Neuronal stem cell (in vitro differentiated cells): ENCODE data around the gene ZDHHC24.

Source experiments
- DNase-seq: peaks from one replicate; pipeline ENCODE4 v3.0.0-alpha.2; 2013; ENCODE audit warnings: low spot score
- H2AFZ ChIP-seq: one replicate; pipeline ENCODE4 v1.6.1; 2013; ENCODE audit warnings: mild to moderate bottlenecking, low read length, inconsistent platforms
- H2AK5ac ChIP-seq: 2 replicates; pipeline ENCODE4 v1.6.1; 2013; ENCODE audit warnings: low read depth, mild to moderate bottlenecking, inconsistent platforms, low read length, moderate library complexity, mixed read lengths
- H2BK120ac ChIP-seq: 2 replicates; pipeline ENCODE4 v1.6.1; 2013; ENCODE audit warnings: low read depth, mild to moderate bottlenecking, inconsistent platforms, low read length, moderate library complexity, mixed read lengths
- H2BK12ac ChIP-seq: one replicate; pipeline ENCODE4 v1.6.1; 2013; ENCODE audit warnings: low read length, inconsistent platforms
- H2BK15ac ChIP-seq: 2 replicates; pipeline ENCODE4 v1.6.1; 2013; ENCODE audit warnings: mild to moderate bottlenecking, low read length, inconsistent platforms, mixed read lengths
- H2BK5ac ChIP-seq: one replicate; pipeline ENCODE4 v1.6.1; 2013; ENCODE audit warnings: inconsistent platforms, mild to moderate bottlenecking, low read length, moderate library complexity
- H3K14ac ChIP-seq: one replicate; pipeline ENCODE4 v1.6.1; 2013; ENCODE audit warnings: low read length, inconsistent platforms
- H3K18ac ChIP-seq: 2 replicates; pipeline ENCODE4 v1.6.1; 2013; ENCODE audit warnings: low read length, inconsistent platforms
- H3K23ac ChIP-seq: 2 replicates; pipeline ENCODE4 v1.6.1; 2013; ENCODE audit warnings: low read depth, mild to moderate bottlenecking, mixed read lengths, low read length, inconsistent platforms; ENCODE audit not compliant: poor library complexity
- H3K27ac ChIP-seq: replicated peaks from 3 replicates; pipeline ENCODE4 v1.5.1; 2013; ENCODE audit warnings: low read length, inconsistent platforms
- H3K27me3 ChIP-seq, 3 experiments: 2 replicates each; pipeline ENCODE4 v1.6.1; 2013; ENCODE audit warnings: low read length in 3 of 3, mild to moderate bottlenecking in 2 of 3, inconsistent platforms in 1 of 3, low read depth in 1 of 3, mixed read lengths in 1 of 3, moderate library complexity in 1 of 3; ENCODE audit not compliant: control insufficient read depth in 3 of 3, insufficient read depth in 3 of 3
- H3K36me3 ChIP-seq, 2 donors: replicated peaks in 1 of 2; 2 replicates each; pipeline ENCODE4 v1.6.1; 2013; ENCODE audit warnings: low read length in 2 of 2; ENCODE audit not compliant: control insufficient read depth in 2 of 2, insufficient read depth in 2 of 2
- H3K4ac ChIP-seq: 2 replicates; pipeline ENCODE4 v1.6.1; 2013; ENCODE audit warnings: inconsistent platforms, mild to moderate bottlenecking, low read length, moderate library complexity
- H3K4me1 ChIP-seq, 2 donors: 1 replicate in 1 of 2; 2 replicates in 1 of 2; pipeline ENCODE4 v1.6.1; 2013; ENCODE audit warnings: low read length in 2 of 2, low read depth in 1 of 2; ENCODE audit not compliant: control insufficient read depth in 2 of 2, insufficient read depth in 1 of 2
- H3K4me2 ChIP-seq: one replicate; pipeline ENCODE4 v1.6.1; 2013; ENCODE audit warnings: mild to moderate bottlenecking, low read length, inconsistent platforms; ENCODE audit not compliant: insufficient read depth, poor library complexity, severe bottlenecking
- H3K4me3 ChIP-seq, 2 donors: 2 replicates each; pipeline ENCODE4 v1.5.1; 2013; ENCODE audit warnings: low read length in 2 of 2, mild to moderate bottlenecking in 2 of 2, inconsistent platforms in 1 of 2, moderate library complexity in 1 of 2
- H3K79me1 ChIP-seq: one replicate; pipeline ENCODE4 v1.6.1; 2013; ENCODE audit warnings: low read depth, mild to moderate bottlenecking, inconsistent platforms, low read length, moderate library complexity
- H3K9ac ChIP-seq: one replicate; pipeline ENCODE4 v1.6.1; 2013; ENCODE audit warnings: mild to moderate bottlenecking, low read depth, low read length, inconsistent platforms; ENCODE audit not compliant: poor library complexity
- H3K9me3 ChIP-seq, 2 donors: replicated peaks in 1 of 2; 2 replicates each; pipeline versions ENCODE3 to v1.6.1; 2013; ENCODE audit warnings: low read length in 2 of 2, mild to moderate bottlenecking in 2 of 2, inconsistent platforms in 1 of 2, low read depth in 1 of 2, mixed read lengths in 1 of 2, moderate library complexity in 1 of 2; ENCODE audit not compliant: control insufficient read depth in 2 of 2, insufficient read depth in 1 of 2
- H4K8ac ChIP-seq: one replicate; pipeline ENCODE4 v1.6.1; 2013; ENCODE audit warnings: low read depth, mild to moderate bottlenecking, inconsistent platforms, low read length, moderate library complexity
- H4K91ac ChIP-seq: one replicate; pipeline ENCODE4 v1.6.1; 2013; ENCODE audit warnings: low read length, low read depth, mild to moderate bottlenecking, inconsistent platforms; ENCODE audit not compliant: poor library complexity
- WGBS, 2 donors: extraction: QIAGEN DNeasy Blood & Tissue Kit; methylation state at CpG; one replicate each; pipeline ENCODE4 v1.1.7; 2013; ENCODE audit warnings: missing lambda C conversion rate in 2 of 2, mixed read lengths in 1 of 2; ENCODE audit not compliant: insufficient read length in 2 of 2, insufficient replicate concordance in 1 of 2; ENCODE audit errors: extremely low coverage in 2 of 2; 5-methylcytosine and 5-hydroxymethylcytosine counted together

ZDHHC24 gene

DNA sequence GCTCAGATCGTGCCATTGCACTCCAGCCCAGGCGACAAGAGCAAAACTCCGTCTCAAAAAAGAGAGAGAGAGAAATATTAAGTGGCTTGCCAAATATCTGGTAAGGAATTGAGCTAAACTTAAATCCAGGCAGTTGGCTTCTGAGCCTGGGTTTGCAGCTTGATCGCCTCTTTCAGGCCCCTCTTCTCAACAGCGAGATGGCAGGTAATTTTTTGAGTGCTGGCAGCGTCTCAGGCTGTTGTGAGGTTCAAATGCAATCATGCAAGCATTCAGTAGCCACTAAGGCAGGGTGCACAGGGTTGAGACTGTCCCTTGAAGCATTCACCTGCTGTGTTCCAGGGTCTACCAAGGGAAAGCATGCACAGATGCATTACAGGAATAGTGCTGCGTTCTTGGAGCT, 23.2 kb upstream of the ZDHHC24 start:
- no peak overlapping the region for H2BK12ac ChIP-seq
- H2BK15ac ChIP-seq: no peak overlapping the region
- H3K9ac ChIP-seq: no peak overlapping the region
- H3K4me2 ChIP-seq: no peak overlapping the region
- H2AFZ ChIP-seq: no peak overlapping the region
- H2AK5ac ChIP-seq: no peak overlapping the region
- no peak for DNase-seq
- peak overlapping the region; percentile 82 for H4K8ac ChIP-seq
- peaks cover 9 to 13% of the 10 kb centered on the region in 2 donors for H3K4me1 ChIP-seq
- H3K23ac ChIP-seq: no peak overlapping the region
- WGBS, 2 donors: no CpG with 5 or more reads among the region's 7 CpGs
- H3K9me3 ChIP-seq: no peaks in the 10 kb centered on the region
- H3K14ac ChIP-seq: peak overlapping the region; percentile 56
- no peak overlapping the region for H3K4ac ChIP-seq
- no peak overlapping the region for H3K27ac ChIP-seq
- no peaks in the 10 kb centered on the region for H3K79me1 ChIP-seq
- no peak overlapping the region for H2BK120ac ChIP-seq
- no peaks in the 10 kb centered on the region for H3K36me3 ChIP-seq
- no peak overlapping the region for H3K4me3 ChIP-seq
- H3K27me3 ChIP-seq: peaks cover 0 to 4% (median 0%) of the 10 kb centered on the region in 3 experiments
- H4K91ac ChIP-seq: no peak overlapping the region
- H2BK5ac ChIP-seq: no peak overlapping the region
- H3K18ac ChIP-seq: peak overlapping the region; percentile 56

DNA sequence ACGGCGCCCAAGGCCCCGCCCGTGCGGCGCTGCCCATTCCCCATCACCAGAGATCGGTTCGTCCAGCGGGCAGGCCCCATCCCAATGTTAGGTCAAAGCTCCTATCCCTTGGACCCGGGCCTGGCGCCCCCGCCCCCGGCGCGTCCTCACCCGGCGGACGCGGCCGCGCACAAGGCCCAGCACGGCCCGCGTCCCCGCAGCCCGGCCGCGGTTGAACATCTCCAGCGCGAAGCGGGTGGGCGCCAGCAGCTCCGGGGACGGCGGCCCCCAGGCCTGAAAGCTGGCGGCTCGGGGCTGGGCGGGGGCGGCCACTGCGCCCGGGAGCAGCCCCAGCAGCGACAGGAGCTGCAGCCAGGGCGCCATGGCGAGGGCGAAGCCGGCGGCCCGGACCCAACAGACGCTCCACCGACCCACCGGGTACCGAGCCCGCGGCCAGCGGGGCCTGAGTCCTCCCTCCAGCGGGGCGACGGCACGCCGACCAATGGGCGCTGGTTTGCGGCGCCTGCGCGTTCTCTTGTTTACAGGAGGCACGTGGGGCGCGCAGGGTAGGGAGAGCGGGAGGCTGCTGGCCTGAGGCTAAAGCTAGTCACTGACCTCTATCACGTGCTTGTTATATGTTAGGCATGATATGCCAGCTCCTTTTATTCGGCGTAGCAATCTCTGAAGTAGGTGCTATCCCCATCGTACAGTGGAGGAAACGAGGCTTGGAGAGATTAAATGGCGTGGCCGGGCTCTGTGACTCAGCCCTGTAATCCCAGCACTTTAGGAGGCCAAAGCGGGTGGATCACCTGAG, 22.5 kb upstream of the ZDHHC24 start, which contains the start of gene CTSF:
TSS of gene CTSF (minus strand) at position 483 of the 793 bp plus-strand sequence. CDS start at position 363, 120 bp downstream.
- H3K4me3 ChIP-seq: peak within 1 kb of the TSS in 1 of 2 donors; percentile 55
- no peak within 1 kb of the TSS for H4K91ac ChIP-seq
- no peaks in the 10 kb centered on the region for H3K9me3 ChIP-seq
- peak within 1 kb of the TSS; percentile 4 for H3K4me2 ChIP-seq
- H3K27me3 ChIP-seq: peaks cover 0 to 4% (median 0%) of the 10 kb centered on the region in 3 experiments
- H3K18ac ChIP-seq: peak within 1 kb of the TSS; percentile 56
- no peak within 1 kb of the TSS for H2BK15ac ChIP-seq
- peaks cover 9 to 13% of the 10 kb centered on the region in 2 donors for H3K4me1 ChIP-seq
- peak within 1 kb of the TSS; percentile 27 for H2AK5ac ChIP-seq
- no peak within 1 kb of the TSS for H2AFZ ChIP-seq
- DNase-seq: no peak
- no peak within 1 kb of the TSS for H2BK120ac ChIP-seq
- WGBS, 2 donors: no CpG with 5 or more reads among the region's 77 CpGs
- peak within 1 kb of the TSS; percentile 82 for H4K8ac ChIP-seq
- peak within 1 kb of the TSS; percentile 56 for H3K14ac ChIP-seq
- H3K79me1 ChIP-seq: no peaks in the 10 kb centered on the region
- no peak within 1 kb of the TSS for H2BK5ac ChIP-seq
- H3K36me3 ChIP-seq: no peaks in the 10 kb centered on the region
- peak within 1 kb of the TSS; percentile 4 for H3K9ac ChIP-seq
- H2BK12ac ChIP-seq: peak within 1 kb of the TSS; percentile 8
- H3K27ac ChIP-seq: no peak within 1 kb of the TSS
- H3K23ac ChIP-seq: no peak within 1 kb of the TSS
- no peak within 1 kb of the TSS for H3K4ac ChIP-seq

DNA sequence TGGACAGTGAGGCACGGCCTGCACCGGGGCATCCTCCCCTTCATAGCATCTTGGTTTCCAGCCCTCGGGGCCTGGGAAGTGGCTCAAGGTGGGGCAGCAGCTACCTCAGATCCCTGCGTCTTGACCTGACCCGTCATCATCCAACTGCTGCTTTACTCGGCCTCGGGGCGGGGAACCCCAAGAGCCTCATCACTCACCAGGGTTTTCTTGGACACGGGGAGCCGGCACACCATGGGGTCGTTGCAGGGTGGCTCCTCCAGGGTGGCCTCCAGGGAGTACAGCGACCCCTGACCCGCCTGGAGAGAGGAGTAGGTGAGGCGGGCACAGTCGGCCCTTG, 21.9 kb upstream of the ZDHHC24 start:
- Histone ChIP-seq H3K79me1 (no peaks in the 10 kb centered on the region), H3K9me3 (no peaks in the 10 kb centered on the region), H3K27me3 (peaks cover 0 to 6% (median 0%) of the 10 kb centered on the region in 3 experiments), H2BK15ac (no peak overlapping the region), H3K9ac (no peak overlapping the region), H3K18ac (peak overlapping the region; percentile 19), H3K4ac (no peak overlapping the region), H2BK120ac (no peak overlapping the region), H3K4me3 (no peak overlapping the region), H2AK5ac (no peak overlapping the region), H2BK5ac (no peak overlapping the region), H3K4me2 (no peak overlapping the region), H3K14ac (no peak overlapping the region), H4K91ac (no peak overlapping the region), H2AFZ (no peak overlapping the region), H3K27ac (no peak overlapping the region), H3K36me3 (no peaks in the 10 kb centered on the region), H3K23ac (no peak overlapping the region), H2BK12ac (no peak overlapping the region), H4K8ac (no peak overlapping the region), H3K4me1 (peaks cover 9 to 13% of the 10 kb centered on the region in 2 donors)
- no CpG with 5 or more reads among the region's 15 CpGs for WGBS, 2 donors
- DNase-seq: no peak

DNA sequence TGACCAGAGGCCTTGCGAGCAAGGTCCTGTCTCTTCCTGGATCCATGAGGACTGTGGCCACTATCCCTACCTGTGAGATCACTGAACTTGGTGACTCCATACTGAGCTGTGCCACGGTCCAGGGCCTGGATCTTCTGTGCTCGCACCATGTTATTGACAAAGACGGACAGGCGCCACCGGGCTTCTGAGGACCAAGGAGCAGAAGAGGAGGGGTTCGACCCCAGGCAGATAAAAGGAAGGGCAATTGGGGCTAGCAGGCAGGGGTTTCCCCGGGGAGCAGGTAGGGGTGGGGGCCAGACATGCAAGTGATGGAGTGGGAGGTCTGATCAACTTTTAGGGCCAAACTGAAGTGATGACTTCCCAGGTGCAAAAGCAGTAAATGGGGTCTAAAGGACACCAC, 20.4 kb upstream of the ZDHHC24 start:
- WGBS, 2 donors: no CpG with 5 or more reads among the region's 8 CpGs
- peaks cover 0 to 6% (median 0%) of the 10 kb centered on the region in 3 experiments for H3K27me3 ChIP-seq

More for the DNA sequence above, 20.4 kb upstream of the ZDHHC24 start:
- Histone ChIP-seq H2BK120ac (peak overlapping the region; percentile 65), H3K9me3 (no peaks in the 10 kb centered on the region), H3K4me3 (no peak overlapping the region), H2AK5ac (peak overlapping the region; percentile 87), H2BK15ac (no peak overlapping the region), H2BK5ac (no peak overlapping the region), H4K8ac (peak overlapping the region; percentile 9), H2BK12ac (no peak overlapping the region), H3K4me2 (no peak overlapping the region), H3K36me3 (peaks cover 0 to 2% of the 10 kb centered on the region in 2 donors), H2AFZ (no peak overlapping the region), H3K27ac (no peak overlapping the region), H3K18ac (peak overlapping the region; percentile 42), H3K14ac (peak overlapping the region; percentile 77), H3K9ac (no peak overlapping the region), H3K4me1 (peaks cover 9 to 13% of the 10 kb centered on the region in 2 donors), H3K4ac (peak overlapping the region; percentile 28), H3K23ac (peak overlapping the region; percentile 36), H4K91ac (no peak overlapping the region), H3K79me1 (no peaks in the 10 kb centered on the region)
- no peak for DNase-seq
